WTC11 (cell line): ENCODE measurements around the gene CACNG4.

Source experiments
- ATF6 ChIP-seq: sonication (generic); formaldehyde crosslinking; IDR thresholded peaks from 2 replicates; pipeline ENCODE4 v1.8.1; 2023; ENCODE audit warnings: mild to moderate bottlenecking, missing genetic modification reagents
- EMX1 ChIP-seq: fragments of 250-450 bp; sonication (Bioruptor Pico); IDR thresholded peaks from 2 replicates; pipeline ENCODE4 v1.8.0; 2021; ENCODE audit warnings: mild to moderate bottlenecking
- FOXJ3 ChIP-seq: sonication (generic); formaldehyde crosslinking; IDR thresholded peaks from 2 replicates; pipeline ENCODE4 v1.9.0; 2021; ENCODE audit warnings: missing genetic modification reagents, mild to moderate bottlenecking, borderline replicate concordance
- IRF1 ChIP-seq: sonication (generic); formaldehyde crosslinking; IDR thresholded peaks from 2 replicates; pipeline ENCODE4 v1.8.0; 2023; ENCODE audit warnings: missing genetic modification reagents
- NFYB ChIP-seq: sonication (generic); formaldehyde crosslinking; conservative IDR thresholded peaks from 2 replicates; pipeline ENCODE4 v1.8.0; 2022; ENCODE audit warnings: low read depth, missing genetic modification reagents
- NR2C2 ChIP-seq: sonication (generic); formaldehyde crosslinking; IDR thresholded peaks from 2 replicates; pipeline ENCODE4 v1.8.0; 2022; ENCODE audit warnings: mild to moderate bottlenecking, missing genetic modification reagents
- SP1 ChIP-seq: sonication (generic); formaldehyde crosslinking; conservative IDR thresholded peaks from 2 replicates; pipeline ENCODE4 v1.8.1; 2022; ENCODE audit warnings: missing genetic modification reagents
- ZNF671 ChIP-seq: fragments of 250-450 bp; sonication (Bioruptor Pico); IDR thresholded peaks from 2 replicates; pipeline ENCODE4 v1.8.0; 2021; ENCODE audit warnings: mild to moderate bottlenecking
- TF ChIP-seq, protein P1 (sequence below): sonication (generic); formaldehyde crosslinking; IDR thresholded peaks from 2 replicates; pipeline ENCODE4 v1.8.1; 2023; ENCODE audit warnings: mild to moderate bottlenecking, missing genetic modification reagents, moderate library complexity
- TF ChIP-seq, protein P2 (sequence below): fragments of 200-600 bp; IDR thresholded peaks from 2 replicates; pipeline ENCODE4 v1.8.0; 2022; ENCODE audit warnings: antibody characterized with exemption
- TF ChIP-seq, protein P3 (sequence below): sonication (generic); formaldehyde crosslinking; IDR thresholded peaks from 2 replicates; pipeline ENCODE4 v1.8.0; 2022; ENCODE audit warnings: mild to moderate bottlenecking, missing genetic modification reagents
- TF ChIP-seq, protein P4 (sequence below): sonication (generic); formaldehyde crosslinking; IDR thresholded peaks from 2 replicates; pipeline ENCODE4 v1.8.1; 2023; ENCODE audit warnings: mild to moderate bottlenecking, missing genetic modification reagents, moderate library complexity
- TF ChIP-seq, protein P5 (sequence below): sonication (generic); formaldehyde crosslinking; IDR thresholded peaks from 2 replicates; pipeline ENCODE4 v1.8.1; 2022; ENCODE audit warnings: mild to moderate bottlenecking, moderate library complexity, missing genetic modification reagents

DNA sequence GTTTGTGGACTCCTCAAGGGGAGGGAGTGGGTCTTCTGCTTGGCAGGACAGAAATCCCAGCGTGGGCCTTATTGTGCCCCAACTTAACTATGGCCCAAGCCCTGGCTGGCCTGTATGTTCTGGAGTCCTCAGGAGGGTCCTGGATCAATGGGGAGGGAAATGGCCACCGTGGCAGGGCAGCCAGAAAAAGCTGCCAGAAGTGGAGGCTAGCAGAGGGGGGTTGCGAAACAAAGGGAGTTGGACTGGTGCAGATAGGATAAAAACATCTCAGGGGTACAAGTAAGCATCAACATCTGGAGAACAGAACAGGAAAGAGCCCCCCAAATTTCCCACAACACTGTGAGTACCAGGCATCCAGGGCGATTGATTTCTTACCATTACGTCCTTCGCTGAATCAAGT, 76.1 kb downstream of the CACNG4 start:
- TF ChIP-seq, protein P1, sequence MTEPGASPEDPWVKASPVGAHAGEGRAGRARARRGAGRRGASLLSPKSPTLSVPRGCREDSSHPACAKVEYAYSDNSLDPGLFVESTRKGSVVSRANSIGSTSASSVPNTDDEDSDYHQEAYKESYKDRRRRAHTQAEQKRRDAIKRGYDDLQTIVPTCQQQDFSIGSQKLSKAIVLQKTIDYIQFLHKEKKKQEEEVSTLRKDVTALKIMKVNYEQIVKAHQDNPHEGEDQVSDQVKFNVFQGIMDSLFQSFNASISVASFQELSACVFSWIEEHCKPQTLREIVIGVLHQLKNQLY (CRISPR knock-in tag): no peak
- TF ChIP-seq, protein P2, sequence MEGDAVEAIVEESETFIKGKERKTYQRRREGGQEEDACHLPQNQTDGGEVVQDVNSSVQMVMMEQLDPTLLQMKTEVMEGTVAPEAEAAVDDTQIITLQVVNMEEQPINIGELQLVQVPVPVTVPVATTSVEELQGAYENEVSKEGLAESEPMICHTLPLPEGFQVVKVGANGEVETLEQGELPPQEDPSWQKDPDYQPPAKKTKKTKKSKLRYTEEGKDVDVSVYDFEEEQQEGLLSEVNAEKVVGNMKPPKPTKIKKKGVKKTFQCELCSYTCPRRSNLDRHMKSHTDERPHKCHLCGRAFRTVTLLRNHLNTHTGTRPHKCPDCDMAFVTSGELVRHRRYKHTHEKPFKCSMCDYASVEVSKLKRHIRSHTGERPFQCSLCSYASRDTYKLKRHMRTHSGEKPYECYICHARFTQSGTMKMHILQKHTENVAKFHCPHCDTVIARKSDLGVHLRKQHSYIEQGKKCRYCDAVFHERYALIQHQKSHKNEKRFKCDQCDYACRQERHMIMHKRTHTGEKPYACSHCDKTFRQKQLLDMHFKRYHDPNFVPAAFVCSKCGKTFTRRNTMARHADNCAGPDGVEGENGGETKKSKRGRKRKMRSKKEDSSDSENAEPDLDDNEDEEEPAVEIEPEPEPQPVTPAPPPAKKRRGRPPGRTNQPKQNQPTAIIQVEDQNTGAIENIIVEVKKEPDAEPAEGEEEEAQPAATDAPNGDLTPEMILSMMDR: no peak
- TF ChIP-seq EMX1 (CRISPR knock-in tag): no peak
- TF ChIP-seq, protein P3, sequence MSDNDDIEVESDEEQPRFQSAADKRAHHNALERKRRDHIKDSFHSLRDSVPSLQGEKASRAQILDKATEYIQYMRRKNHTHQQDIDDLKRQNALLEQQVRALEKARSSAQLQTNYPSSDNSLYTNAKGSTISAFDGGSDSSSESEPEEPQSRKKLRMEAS (CRISPR knock-in tag): no peak
- TF ChIP-seq SP1 (CRISPR knock-in tag): no peak
- no peak for TF ChIP-seq ZNF671 (CRISPR knock-in tag)
- no peak for TF ChIP-seq NFYB (CRISPR knock-in tag)
- TF ChIP-seq, protein P4, sequence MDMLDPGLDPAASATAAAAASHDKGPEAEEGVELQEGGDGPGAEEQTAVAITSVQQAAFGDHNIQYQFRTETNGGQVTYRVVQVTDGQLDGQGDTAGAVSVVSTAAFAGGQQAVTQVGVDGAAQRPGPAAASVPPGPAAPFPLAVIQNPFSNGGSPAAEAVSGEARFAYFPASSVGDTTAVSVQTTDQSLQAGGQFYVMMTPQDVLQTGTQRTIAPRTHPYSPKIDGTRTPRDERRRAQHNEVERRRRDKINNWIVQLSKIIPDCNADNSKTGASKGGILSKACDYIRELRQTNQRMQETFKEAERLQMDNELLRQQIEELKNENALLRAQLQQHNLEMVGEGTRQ: no peak
- TF ChIP-seq NR2C2 (CRISPR knock-in tag): no peak
- TF ChIP-seq, protein P5, sequence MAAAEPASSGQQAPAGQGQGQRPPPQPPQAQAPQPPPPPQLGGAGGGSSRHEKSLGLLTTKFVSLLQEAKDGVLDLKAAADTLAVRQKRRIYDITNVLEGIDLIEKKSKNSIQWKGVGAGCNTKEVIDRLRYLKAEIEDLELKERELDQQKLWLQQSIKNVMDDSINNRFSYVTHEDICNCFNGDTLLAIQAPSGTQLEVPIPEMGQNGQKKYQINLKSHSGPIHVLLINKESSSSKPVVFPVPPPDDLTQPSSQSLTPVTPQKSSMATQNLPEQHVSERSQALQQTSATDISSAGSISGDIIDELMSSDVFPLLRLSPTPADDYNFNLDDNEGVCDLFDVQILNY (CRISPR knock-in tag): no peak
- TF ChIP-seq IRF1 (CRISPR knock-in tag): no peak
- TF ChIP-seq ATF6 (CRISPR knock-in tag): no peak
- TF ChIP-seq FOXJ3 (CRISPR knock-in tag): no peak
